Endothelial cell of umbilical vein (primary cell): ENCODE measurements around the gene GPX1. TPM values are rescaled to one million over a fixed set of nuclear protein-coding genes. Genes with fewer than 3 reads are reported as not detected.

Experiments
- BruUV-seq: library from RNA; stranded (reverse); fragments of 400-500 nt; replicated peaks from 2 replicates; lab custom pipeline; 2021; lab: Mats Ljungman, UMichigan
- CTCF ChIA-PET: fragments of 300-600, 350-600 bp; sonication (Branson Sonifier 250); formaldehyde crosslinking; loops from one replicate; lab custom pipeline; 2021; ENCODE audit warnings: antibody characterized with exemption, inconsistent platforms; lab: Charles Lee
- POLR2A ChIA-PET: fragments of 300-600, 350-600 bp; sonication (Branson Sonifier 250); formaldehyde crosslinking; loops from one replicate; lab custom pipeline; 2021; ENCODE audit warnings: antibody characterized with exemption, inconsistent platforms; lab: Charles Lee
- DNase-seq: peaks from one replicate; pipeline ENCODE4 v3.0.0-alpha.2; 2011; ENCODE audit warnings: low read depth, low spot score
- FAIRE-seq: peaks from 2 replicates; lab custom pipeline; 2011; peaks lifted over from hg19 to GRCh38; lab: Jason Lieb, UNC
- H2AFZ ChIP-seq: 2 replicates; pipeline ENCODE4 v1.6.0; 2012; ENCODE audit warnings: low read depth, low read length, control low read depth, inconsistent platforms
- H3K27ac ChIP-seq: 2 replicates; pipeline ENCODE4 v1.5.1; 2011; ENCODE audit warnings: low read depth, mild to moderate bottlenecking, control low read depth, low read length, moderate library complexity; ENCODE audit not compliant: insufficient read depth
- H3K27me3 ChIP-seq, 2 experiments: 2 replicates each; pipeline versions ENCODE4 v1.6.0 to v1.6.1; 2011; ENCODE audit warnings: low read length in 2 of 2, mixed read lengths in 1 of 2; ENCODE audit not compliant: control insufficient read depth in 2 of 2, insufficient read depth in 2 of 2
- H3K36me3 ChIP-seq, 2 experiments: 2 replicates in 1 of 2; 3 replicates in 1 of 2; pipeline ENCODE4 v1.5.1; 2011; ENCODE audit warnings: low read length in 2 of 2, mild to moderate bottlenecking in 1 of 2, moderate library complexity in 1 of 2; ENCODE audit not compliant: control insufficient read depth in 2 of 2, insufficient read depth in 2 of 2; ENCODE audit errors: extremely low read depth in 1 of 2
- H3K4me1 ChIP-seq: 3 replicates; pipeline ENCODE4 v1.5.1; 2011; ENCODE audit warnings: mild to moderate bottlenecking, low read length; ENCODE audit not compliant: control insufficient read depth, insufficient read depth; ENCODE audit errors: extremely low read depth
- H3K4me2 ChIP-seq: 2 replicates; pipeline ENCODE4 v1.6.1; 2011; ENCODE audit warnings: low read length, control low read depth, mixed read lengths; ENCODE audit not compliant: insufficient read depth
- H3K4me3 ChIP-seq, 3 experiments: fragments of 200-600 bp in 1 of 3; sonication (generic), shearing (Covaris generic) in 1 of 3; replicated peaks in 1 of 3; 2 replicates each; pipeline ENCODE4 v1.5.1; 2011 to 2016; ENCODE audit warnings: control low read depth in 3 of 3, low read length in 3 of 3, mild to moderate bottlenecking in 2 of 3, inconsistent platforms in 1 of 3, low read depth in 1 of 3, moderate library complexity in 1 of 3; ENCODE audit not compliant: insufficient read depth in 1 of 3
- H3K79me2 ChIP-seq: 2 replicates; pipeline ENCODE4 v1.6.0; 2012; ENCODE audit warnings: low read length, inconsistent platforms; ENCODE audit not compliant: control insufficient read depth, insufficient read depth
- H3K9ac ChIP-seq: replicated peaks from 2 replicates; pipeline ENCODE3; 2011; ENCODE audit warnings: low read length, control low read depth; ENCODE audit not compliant: insufficient read depth; ENCODE audit errors: extremely low read depth
- H3K9me1 ChIP-seq: replicated peaks from 3 replicates; pipeline ENCODE4 v1.6.0; 2011; ENCODE audit warnings: mild to moderate bottlenecking, low read length; ENCODE audit not compliant: control insufficient read depth, insufficient read depth; ENCODE audit errors: extremely low read depth
- H3K9me3 ChIP-seq: replicated peaks from 2 replicates; pipeline ENCODE4 v1.5.1; 2012; ENCODE audit warnings: low read length, inconsistent platforms; ENCODE audit not compliant: control insufficient read depth, insufficient read depth
- H4K20me1 ChIP-seq: replicated peaks from 2 replicates; pipeline ENCODE3; 2011; ENCODE audit warnings: mild to moderate bottlenecking, low read length; ENCODE audit not compliant: control insufficient read depth, insufficient read depth; ENCODE audit errors: extremely low read depth
- CTCF ChIP-seq, 2 donors: IDR thresholded peaks; 1 replicate in 1 of 2; 2 replicates in 1 of 2; pipeline ENCODE4 v1.5.1; 2011; ENCODE audit warnings: low read length in 2 of 2, mild to moderate bottlenecking in 2 of 2, moderate library complexity in 2 of 2, control low read depth in 1 of 2, inconsistent platforms in 1 of 2, low read depth in 1 of 2; ENCODE audit not compliant: insufficient read depth in 1 of 2; ENCODE audit errors: extremely low read depth in 1 of 2
- FOS ChIP-seq: IDR thresholded peaks from 2 replicates; pipeline ENCODE4 v1.6.1; 2011; ENCODE audit warnings: mild to moderate bottlenecking, low read length, moderate library complexity, borderline replicate concordance; ENCODE audit not compliant: insufficient read depth
- GATA2 ChIP-seq: IDR thresholded peaks from 2 replicates; pipeline ENCODE4 v1.7.0; 2011; ENCODE audit warnings: low read depth, mild to moderate bottlenecking, moderate library complexity, mixed read lengths, low read length; ENCODE audit not compliant: insufficient read length, insufficient read depth
- JUN ChIP-seq: IDR thresholded peaks from 2 replicates; pipeline ENCODE4 v1.6.1; 2011; ENCODE audit warnings: borderline replicate concordance, low read depth; ENCODE audit not compliant: insufficient read length, insufficient read depth
- MYC ChIP-seq: IDR thresholded peaks from one replicate; pipeline ENCODE4 v1.6.1; 2011; ENCODE audit warnings: mild to moderate bottlenecking, low read depth, low read length
- POLR2A ChIP-seq: IDR thresholded peaks from 2 replicates; pipeline ENCODE4 v1.6.1; 2012; ENCODE audit warnings: low read depth, mild to moderate bottlenecking, control low read depth, low read length
- POLR2AphosphoS5 ChIP-seq: IDR thresholded peaks from 2 replicates; pipeline ENCODE4 v1.6.1; 2012; ENCODE audit warnings: low read depth, mild to moderate bottlenecking, control low read depth, low read length, moderate library complexity; ENCODE audit not compliant: insufficient read depth
- dilution Hi-C: fragments of 300-500 bp; cut with MboI; formaldehyde crosslinking; loops from one replicate; pipeline ENCODE4 v1.15.0; 2019; ENCODE audit warnings: low sequenced_read_pairs; ENCODE audit not compliant: extremely low pct_ligation_motif_present
- intact Hi-C: fragments of 100-400 bp; cut with micrococcal nuclease; formaldehyde crosslinking; loops from one replicate; pipeline ENCODE4 v1.10.0; 2022
- polyA plus RNA-seq, 4 experiments: library from polyadenylated mRNA; depleted of rRNA in 3 of 4; stranded (reverse) in 3 of 4; unstranded in 1 of 4; fragments of >200 nt; gene quantifications; 2 replicates each; pipeline versions ENCODE4 v1.2.1 to v1.2.3, GENCODE V29; 2011 to 2012; ENCODE audit warnings: missing spikeins in 1 of 4
- total RNA-seq: library from RNA; stranded (reverse); gene quantifications from 2 replicates; pipeline ENCODE4 v1.2.3, GENCODE V29; 2021

The GPX1 gene
- total and polyA plus RNA-seq, 2 donors (not counting 3 experiments of a cell fraction or from before 2014, with no cell fraction given), result 461 to 1,348 TPM

GRCh38 chr3:49378249-49378895, 20.2 kb upstream of the GPX1 start:
- TF ChIP-seq FOS (no peak), GATA2 (no peak), POLR2AphosphoS5 (no peak), MYC (no peak), POLR2A (no peak), CTCF (IDR thresholded peaks at IDR 0.05; ENCODE audit: extremely low read depth in 1 of 2, insufficient read depth in 1 of 2, low read depth in 1 of 2, low read length in 2 of 2) (no peak), JUN (no peak)
- no TSS peak for BruUV-seq
- no peak overlapping the region for H3K4me2 ChIP-seq
- peaks cover 13 to 14% of the 10 kb centered on the region in 2 experiments for H3K36me3 ChIP-seq
- FAIRE-seq (no peak), DNase-seq (no peak)
- H3K9me3 ChIP-seq, result no peaks in the 10 kb centered on the region
- POLR2A ChIA-PET, result interaction anchor here (0.5 kb wide), 1 partner anchor 8 kb away, joined by 5 read pairs; no protein-coding TSS in a partner anchor
- H3K4me1 ChIP-seq, result no peaks in the 10 kb centered on the region
- H3K9ac ChIP-seq, result no peak overlapping the region
- no peaks in the 10 kb centered on the region for H3K27me3 ChIP-seq
- no peak overlapping the region for H3K27ac ChIP-seq
- CTCF ChIA-PET, result interaction anchor here (1.2 to 1.3 kb wide), 2 partner anchors 10 to 71 kb away, joined by 3 read pairs; no protein-coding TSS in a partner anchor
- intact Hi-C loops, result no loop called here
- H3K4me3 ChIP-seq, result no peak overlapping the region
- dilution Hi-C loops, result no loop called here
- H3K79me2 ChIP-seq, result peaks cover 99% of the 10 kb centered on the region
- H2AFZ ChIP-seq, result no peak overlapping the region
- peaks cover 10% of the 10 kb centered on the region for H4K20me1 ChIP-seq
- no peaks in the 10 kb centered on the region for H3K9me1 ChIP-seq
